HepG2 (cell line): ENCODE results near the gene MCTS1. TPM values are rescaled to one million over a fixed set of nuclear protein-coding genes. Genes with fewer than 3 reads are reported as not detected.
A peak's percentile ranks its signal among the peaks of the same experiment; 100 is the strongest.

Source experiments
- ATAC-seq: fragments of 200-7000 bp; cut with Tn5 transposase; 3 replicates; pipeline ENCODE4 v1.9.1; 2020; ENCODE audit warnings: mild to moderate bottlenecking, moderate library complexity
- BruUV-seq: library from RNA; stranded (reverse); fragments of 400-500 nt; replicated peaks from 2 replicates; lab custom pipeline; 2021; lab: Mats Ljungman, UMichigan
- CTCF ChIA-PET: fragments of 300-600 bp; formaldehyde crosslinking; extraction: SDS; loops from one replicate; lab custom pipeline; 2021; ENCODE audit warnings: low total read pairs, inconsistent platforms, low intra/inter-chr PET ratio; lab: Yijun Ruan, JAX
- POLR2A ChIA-PET: fragments of 350-600 bp; sonication (Branson Sonifier 250); formaldehyde crosslinking; loops from one replicate; lab custom pipeline; 2020; ENCODE audit warnings: antibody characterized with exemption, inconsistent platforms; lab: Yijun Ruan, JAX
- DNase-seq: peaks from one replicate; pipeline ENCODE4 v3.0.0-alpha.2; 2015; ENCODE audit warnings: low spot score
- FAIRE-seq: peaks from 3 replicates; lab custom pipeline; 2011; peaks lifted over from hg19 to GRCh38; lab: Jason Lieb, UNC
- H2AFZ ChIP-seq: one replicate; pipeline ENCODE4 v1.6.1; 2011; ENCODE audit warnings: low read length, inconsistent platforms
- H3K27ac ChIP-seq: fragments of 300-600 bp; 3 replicates; pipeline ENCODE4 v1.8.0; 2011; ENCODE audit warnings: mixed run types, mild to moderate bottlenecking, mixed read lengths, low read length, inconsistent platforms; ENCODE audit not compliant: insufficient read depth; ENCODE audit errors: extremely low read length
- H3K27me3 ChIP-seq, 2 experiments: fragments of 200-600 bp in 1 of 2; 2 replicates in 1 of 2; 3 replicates in 1 of 2; pipeline versions ENCODE4 v1.6.0 to v1.8.0; 2011; ENCODE audit warnings: low read length in 2 of 2, mild to moderate bottlenecking in 2 of 2, moderate library complexity in 2 of 2, inconsistent platforms in 1 of 2; ENCODE audit not compliant: insufficient read depth in 2 of 2, control insufficient read depth in 1 of 2
- H3K36me3 ChIP-seq, 2 experiments: fragments of 200-600 bp in 1 of 2; replicated peaks in 1 of 2; 2 replicates in 1 of 2; 3 replicates in 1 of 2; pipeline versions ENCODE4 v1.5.1 to v1.8.0; 2011; ENCODE audit warnings: low read length in 2 of 2, inconsistent platforms in 1 of 2; ENCODE audit not compliant: insufficient read depth in 2 of 2, control insufficient read depth in 1 of 2
- H3K4me1 ChIP-seq: 2 replicates; pipeline ENCODE4 v1.5.1; 2012; ENCODE audit warnings: low read length, inconsistent platforms; ENCODE audit not compliant: insufficient read depth
- H3K4me2 ChIP-seq: 2 replicates; pipeline ENCODE4 v1.6.0; 2011; ENCODE audit warnings: low read depth, low read length, inconsistent platforms
- H3K4me3 ChIP-seq, 3 experiments: fragments of 200-600 bp in 1 of 3; sonication (generic), shearing (Covaris generic) in 1 of 3; replicated peaks in 1 of 3; 2 replicates each; pipeline ENCODE4 v1.5.1; 2011 to 2016; ENCODE audit warnings: low read length in 3 of 3, inconsistent platforms in 2 of 3, low read depth in 2 of 3, mild to moderate bottlenecking in 2 of 3, control low read depth in 1 of 3, mixed read lengths in 1 of 3; ENCODE audit not compliant: insufficient read depth in 1 of 3
- H3K79me2 ChIP-seq: one replicate; pipeline ENCODE4 v1.6.1; 2011; ENCODE audit warnings: low read length, inconsistent platforms; ENCODE audit not compliant: insufficient read depth
- H3K9ac ChIP-seq: 2 replicates; pipeline ENCODE4 v1.6.0; 2011; ENCODE audit warnings: mild to moderate bottlenecking, low read depth, low read length, inconsistent platforms; ENCODE audit not compliant: insufficient read depth
- H3K9me3 ChIP-seq: 2 replicates; pipeline ENCODE4 v1.5.1; 2012; ENCODE audit warnings: mild to moderate bottlenecking, low read length
- H4K20me1 ChIP-seq: 2 replicates; pipeline ENCODE4 v1.6.0; 2011; ENCODE audit warnings: inconsistent platforms, mild to moderate bottlenecking, low read length, moderate library complexity; ENCODE audit not compliant: insufficient read depth
- ASH2L ChIP-seq: fragments of 300-600, 200-600 bp; sonication (generic); IDR thresholded peaks from 2 replicates; pipeline ENCODE4 v1.7.0; 2017; ENCODE audit warnings: low read depth, mild to moderate bottlenecking, moderate library complexity, mixed read lengths, low read length; ENCODE audit not compliant: insufficient read length
- CREB3 ChIP-seq: sonication (generic); formaldehyde crosslinking; IDR thresholded peaks from 2 replicates; pipeline ENCODE4 v1.5.0; 2020; ENCODE audit warnings: missing genetic modification reagents
- GABPA ChIP-seq, 2 experiments: IDR thresholded peaks; 2 replicates each; pipeline ENCODE4 v1.6.1; 2011 to 2016; ENCODE audit warnings: low read depth in 2 of 2, low read length in 1 of 2, missing biosample characterization in 1 of 2, missing genetic modification characterization in 1 of 2
- GATAD1 ChIP-seq: IDR thresholded peaks from 2 replicates; pipeline ENCODE4 v1.6.1; 2016; ENCODE audit warnings: missing genetic modification reagents, missing compliant biosample characterization
- KDM2A ChIP-seq: sonication (generic); formaldehyde crosslinking; IDR thresholded peaks from 2 replicates; pipeline ENCODE4 v1.4.0; 2020; ENCODE audit warnings: low read depth, missing genetic modification reagents, borderline replicate concordance
- KDM5A ChIP-seq: fragments of 200-600 bp; sonication (generic); IDR thresholded peaks from 2 replicates; pipeline ENCODE4 v1.7.0; 2018; ENCODE audit warnings: antibody characterized with exemption, mild to moderate bottlenecking, low read length, borderline replicate concordance
- NR2C2 ChIP-seq: sonication (generic); formaldehyde crosslinking; IDR thresholded peaks from 2 replicates; pipeline ENCODE4 v1.4.0; 2020; ENCODE audit warnings: missing genetic modification reagents, mild to moderate bottlenecking, moderate library complexity, borderline replicate concordance
- POLR2AphosphoS5 ChIP-seq: IDR thresholded peaks from 2 replicates; pipeline ENCODE4 v1.6.1; 2012; ENCODE audit warnings: low read depth, low read length
- RFX3 ChIP-seq: IDR thresholded peaks from 2 replicates; pipeline ENCODE4 v1.6.1; 2016; ENCODE audit warnings: missing biosample characterization, missing genetic modification reagents
- SAP130 ChIP-seq: IDR thresholded peaks from 2 replicates; pipeline ENCODE4 v1.6.1; 2016; ENCODE audit warnings: low read depth
- SIN3A ChIP-seq: IDR thresholded peaks from 2 replicates; pipeline ENCODE4 v1.6.1; 2011; ENCODE audit warnings: low read depth, mild to moderate bottlenecking, control low read depth, low read length, borderline replicate concordance
- ZFP41 ChIP-seq: sonication (generic); formaldehyde crosslinking; IDR thresholded peaks from 2 replicates; pipeline ENCODE4 v1.4.0; 2020; ENCODE audit warnings: mild to moderate bottlenecking, missing genetic modification reagents, borderline replicate concordance
- ZFP91 ChIP-seq: sonication (generic); formaldehyde crosslinking; IDR thresholded peaks from 2 replicates; pipeline ENCODE4 v1.9.0; 2022; ENCODE audit warnings: missing genetic modification reagents, mild to moderate bottlenecking, borderline replicate concordance
- ZFYVE20 ChIP-seq: sonication (generic); formaldehyde crosslinking; IDR thresholded peaks from 2 replicates; pipeline ENCODE4 v1.8.0; 2023; ENCODE audit warnings: low read depth, mild to moderate bottlenecking, moderate library complexity, missing genetic modification reagents, borderline replicate concordance
- ZNF143 ChIP-seq: sonication (generic); formaldehyde crosslinking; IDR thresholded peaks from 2 replicates; pipeline ENCODE4 v1.4.0; 2020; ENCODE audit warnings: missing genetic modification reagents
- WGBS: methylation state at CpG from one replicate; pipeline ENCODE4 v1.1.6; 2017; ENCODE audit warnings: low lambda C conversion rate; 5-methylcytosine and 5-hydroxymethylcytosine counted together
- in situ Hi-C: cut with HindIII; loops from 2 replicates; pipeline ENCODE4 v1.10.0; 2017; ENCODE audit warnings: low pct_unique_long_range_greater_than_20kb; ENCODE audit not compliant: extremely low pct_ligation_motif_present
- intact Hi-C: fragments of 100-400 bp; cut with micrococcal nuclease; formaldehyde crosslinking; loops from one replicate; pipeline ENCODE4 v1.10.0; 2022; ENCODE audit not compliant: unreplicated experiment
- polyA plus RNA-seq, 8 experiments: library from polyadenylated mRNA; depleted of rRNA in 3 of 8; stranded (reverse) in 7 of 8; unstranded in 1 of 8; fragments of >200 nt; fragmentation: Illumina TruSeq in 4 of 8; extraction: Trizol in 4 of 8; gene quantifications; 2 replicates each; pipeline versions ENCODE4 v1.2.1 to v1.2.3, GENCODE V29; 2011 to 2016; ENCODE audit warnings: low read depth in 4 of 8, missing spikeins in 1 of 8, mixed read lengths in 1 of 8; ENCODE audit not compliant: insufficient read depth in 1 of 8
- total RNA-seq, 5 experiments: library from RNA; depleted of rRNA; stranded (reverse); fragments of >200 nt; fragmentation: Illumina TruSeq; extraction: Trizol; gene quantifications; 2 replicates each; pipeline ENCODE4 v1.2.3, GENCODE V29; 2016; ENCODE audit warnings: low read depth in 1 of 5

Gene MCTS1
- total and polyA plus RNA-seq, 2 of the 13 experiments (the other 11 are each of a cell fraction or from before 2014, with no cell fraction given), result 30.1 to 59.0 TPM

GRCh38 chrX:120604361-120604782 lies 471 bp downstream of the MCTS1 start:
- CTCF ChIA-PET, result no interaction called here
- peak; percentile 83 for ATAC-seq
- intact Hi-C loops, result loop anchor here (1.0 to 10.0 kb wide), 2 partner anchors 43 to 90 kb away; no protein-coding TSS in a partner anchor
- peak overlapping the region; percentile 3 for H2AFZ ChIP-seq
- in situ Hi-C loops, result no loop called here
- peak overlapping the region; percentile 78 for H3K4me2 ChIP-seq
- peaks cover 22% of the 10 kb centered on the region; the same call in 1 of the 2 replicates for H3K4me1 ChIP-seq
- H3K9me3 ChIP-seq, result no peaks in the 10 kb centered on the region
- H3K4me3 ChIP-seq, result peak overlapping the region; percentile 68 to 73 (median 72)
- TF ChIP-seq GABPA (IDR thresholded peaks at IDR 0.05; ENCODE audit: low read depth, low read length), result no peak
- peak; percentile 56 for TF ChIP-seq GABPA (CRISPR knock-in tag; IDR thresholded peaks at IDR 0.05; ENCODE audit: low read depth)
- TF ChIP-seq NR2C2 (CRISPR knock-in tag), result peak; percentile 52
- TF ChIP-seq ZNF143 (CRISPR knock-in tag), result peak; percentile 74
- peak; percentile 49; the same call in 1 of the 2 replicates for TF ChIP-seq GATAD1
- TF ChIP-seq ASH2L, result peak; percentile 1
- TF ChIP-seq ZFYVE20, result no peak
- 0 out of 2 replicates have a peak, but pooled peaks have one; percentile 60 for TF ChIP-seq SIN3A
- TF ChIP-seq ZFP91, result no peak
- TF ChIP-seq CREB3 (CRISPR knock-in tag), result no peak
- peak; percentile 30; the same call in 1 of the 2 replicates for TF ChIP-seq KDM5A
- no peak for TF ChIP-seq RFX3 (CRISPR knock-in tag)
- 0 out of 2 replicates have a peak, but pooled peaks have one; percentile 6 for TF ChIP-seq KDM2A (CRISPR knock-in tag)
- no peak for TF ChIP-seq ZFP41
- TF ChIP-seq SAP130 (CRISPR knock-in tag), result peak; percentile 55; the same call in 1 of the 2 replicates
- TF ChIP-seq POLR2AphosphoS5, result 0 out of 2 replicates have a peak, but pooled peaks have one; percentile 15
- H3K27me3 ChIP-seq, result no peaks in the 10 kb centered on the region; a peak in 1 of 5 replicates
- TSS peak; percentile 82 for BruUV-seq
- POLR2A ChIA-PET, result interaction anchor here (0.6 to 2.1 kb wide), 7 partner anchors 14 to 149 kb away, joined by 3 to 42 read pairs (median 3); partner anchors contain the start of gene CUL4B
- H4K20me1 ChIP-seq, result no peaks in the 10 kb centered on the region
- peaks cover 16% of the 10 kb centered on the region for H3K79me2 ChIP-seq
- no peak for FAIRE-seq
- peak overlapping the region; percentile 89 for H3K27ac ChIP-seq
- H3K36me3 ChIP-seq, result no peaks in the 10 kb centered on the region; a peak in 1 of 5 replicates
- peak; percentile 5 for DNase-seq
- peak overlapping the region; percentile 77 for H3K9ac ChIP-seq
- 0% methylated on average over 5 of the region's 5 CpGs for WGBS
